D721Med (cell line): ENCODE measurements around the gene CORO1C.

Experiments used
- DNase-seq: peaks from one replicate; pipeline ENCODE4 v3.0.0; 2011; ENCODE audit warnings: low spot score; ENCODE audit not compliant: insufficient read length
- FAIRE-seq: peaks from 2 replicates; lab custom pipeline; 2011; peaks lifted over from hg19 to GRCh38; lab: Jason Lieb, UNC
- TF ChIP-seq, protein P1 (sequence below): IDR thresholded peaks from 2 replicates; pipeline ENCODE4 v1.5.1; 2012; ENCODE audit warnings: mild to moderate bottlenecking, control low read depth; ENCODE audit not compliant: insufficient read depth; ENCODE audit errors: missing control alignments

The CORO1C gene

DNA sequence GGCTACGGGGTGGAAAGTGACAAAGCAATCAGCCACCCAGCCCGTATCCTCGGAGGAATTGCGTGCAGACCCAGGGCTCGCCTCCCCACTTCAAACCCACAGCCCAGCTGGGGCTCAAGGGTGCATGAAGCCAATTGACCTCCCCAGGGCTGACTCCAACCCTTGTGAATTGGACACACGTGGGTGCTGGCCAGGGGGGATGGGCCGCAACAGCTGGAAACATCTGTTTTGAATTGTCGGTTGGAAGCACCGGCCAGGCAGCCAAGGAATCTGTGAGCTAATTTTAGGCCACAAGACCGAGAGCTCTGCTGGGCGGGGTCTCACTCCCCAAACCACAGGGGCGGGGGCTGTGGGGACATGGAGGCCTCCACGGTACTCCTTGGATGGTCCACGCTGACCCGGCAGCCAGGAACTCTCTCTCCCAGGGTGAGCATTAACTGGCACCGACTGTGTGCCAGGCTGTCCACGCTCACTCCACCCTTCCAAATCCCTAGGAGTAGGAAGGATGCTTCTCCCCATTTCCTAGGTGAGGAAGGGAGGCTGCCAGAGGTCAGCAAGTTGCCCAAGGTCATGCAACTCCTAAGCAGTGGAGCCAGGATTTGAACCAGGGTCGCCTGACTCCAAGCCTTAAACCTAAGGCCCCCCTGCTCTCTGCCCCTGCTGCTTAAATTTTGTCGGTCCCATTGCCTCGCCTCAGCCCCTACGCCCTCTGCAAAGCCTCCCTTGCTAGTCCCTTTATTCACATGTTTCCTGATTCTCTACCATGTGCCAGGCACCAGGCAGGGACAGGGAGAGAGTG is 121.6 kb downstream of the CORO1C start:
- TF ChIP-seq, protein P1, sequence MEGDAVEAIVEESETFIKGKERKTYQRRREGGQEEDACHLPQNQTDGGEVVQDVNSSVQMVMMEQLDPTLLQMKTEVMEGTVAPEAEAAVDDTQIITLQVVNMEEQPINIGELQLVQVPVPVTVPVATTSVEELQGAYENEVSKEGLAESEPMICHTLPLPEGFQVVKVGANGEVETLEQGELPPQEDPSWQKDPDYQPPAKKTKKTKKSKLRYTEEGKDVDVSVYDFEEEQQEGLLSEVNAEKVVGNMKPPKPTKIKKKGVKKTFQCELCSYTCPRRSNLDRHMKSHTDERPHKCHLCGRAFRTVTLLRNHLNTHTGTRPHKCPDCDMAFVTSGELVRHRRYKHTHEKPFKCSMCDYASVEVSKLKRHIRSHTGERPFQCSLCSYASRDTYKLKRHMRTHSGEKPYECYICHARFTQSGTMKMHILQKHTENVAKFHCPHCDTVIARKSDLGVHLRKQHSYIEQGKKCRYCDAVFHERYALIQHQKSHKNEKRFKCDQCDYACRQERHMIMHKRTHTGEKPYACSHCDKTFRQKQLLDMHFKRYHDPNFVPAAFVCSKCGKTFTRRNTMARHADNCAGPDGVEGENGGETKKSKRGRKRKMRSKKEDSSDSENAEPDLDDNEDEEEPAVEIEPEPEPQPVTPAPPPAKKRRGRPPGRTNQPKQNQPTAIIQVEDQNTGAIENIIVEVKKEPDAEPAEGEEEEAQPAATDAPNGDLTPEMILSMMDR: no peak
- no peak for DNase-seq

DNA sequence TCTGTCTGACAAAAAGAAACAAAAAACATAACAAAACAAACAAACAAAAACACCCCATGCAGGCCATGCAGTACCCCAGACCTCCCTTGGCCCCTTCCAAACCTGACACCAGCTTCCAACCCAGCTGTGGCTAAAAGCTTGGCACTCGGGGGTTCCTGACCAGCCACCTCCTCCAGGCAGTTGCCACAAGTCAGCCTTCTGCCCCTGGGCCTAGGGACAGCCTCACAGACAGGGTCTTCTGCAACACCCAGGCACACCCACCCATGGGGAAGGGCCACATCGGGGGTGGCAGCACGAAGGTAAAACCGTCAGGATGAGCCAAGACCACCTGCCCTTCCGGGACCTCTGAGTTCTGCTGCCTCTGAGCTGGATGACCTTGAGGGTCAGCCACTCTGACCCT is 122.7 kb downstream of the CORO1C start:
- DNase-seq (no peak), FAIRE-seq (no peak)
- TF ChIP-seq, protein P1: no peak

More for the DNA sequence above, 121.6 kb downstream of the CORO1C start:
- no peak for FAIRE-seq

DNA sequence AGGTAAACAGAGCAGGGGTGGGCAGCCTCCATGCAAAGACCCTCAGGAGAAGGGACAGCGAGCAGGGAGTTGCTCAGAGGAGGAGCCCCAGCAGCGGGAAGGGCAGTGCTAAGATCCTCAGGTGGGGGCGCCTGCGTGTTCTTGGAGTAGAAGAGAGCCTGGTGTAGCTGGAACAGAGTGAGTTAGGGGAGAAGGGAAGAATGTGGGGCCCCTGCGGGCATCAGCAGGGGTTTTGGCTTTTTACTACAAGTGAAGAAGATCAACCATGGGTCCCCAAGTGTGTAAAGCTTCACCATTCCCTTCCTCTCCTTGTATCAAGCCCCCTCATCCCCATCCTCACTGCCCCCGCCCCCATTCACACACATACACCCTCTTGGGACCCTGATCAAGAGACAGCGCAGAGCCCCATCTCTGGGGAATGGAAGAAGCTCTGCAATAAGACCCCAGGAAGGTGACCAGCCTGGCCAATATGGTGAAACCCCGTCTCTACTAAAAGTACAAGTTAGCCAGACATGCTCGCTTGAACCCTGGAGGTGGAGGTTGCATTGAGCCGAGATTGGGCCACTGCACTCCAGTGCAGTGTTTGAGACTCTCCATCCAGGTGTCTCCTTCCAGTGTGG is 123.2 kb downstream of the CORO1C start:
- TF ChIP-seq, protein P1: no peak
- FAIRE-seq (no peak), DNase-seq (no peak)

DNA sequence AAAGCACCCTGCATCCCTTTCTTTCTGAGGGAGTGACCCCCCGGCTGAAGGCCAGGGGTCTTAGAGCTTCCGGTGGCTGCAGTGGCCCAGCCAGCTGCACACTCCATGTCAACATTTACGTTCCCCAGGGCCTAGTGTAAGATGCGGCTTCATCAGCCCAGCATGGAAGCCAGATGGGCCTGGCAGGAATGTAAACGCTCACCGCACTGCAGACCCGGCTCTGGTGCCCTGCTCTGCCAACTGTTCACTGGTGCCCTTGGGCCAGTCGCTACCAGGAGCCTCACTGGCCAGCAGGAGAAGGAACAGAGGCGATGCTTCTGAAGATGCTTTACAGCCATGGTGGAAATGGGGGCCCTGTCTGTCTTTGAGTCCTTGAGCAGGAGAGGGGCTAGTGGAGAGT is 124.8 kb downstream of the CORO1C start:
- DNase-seq (no peak), FAIRE-seq (no peak)
- TF ChIP-seq, protein P1: no peak

DNA sequence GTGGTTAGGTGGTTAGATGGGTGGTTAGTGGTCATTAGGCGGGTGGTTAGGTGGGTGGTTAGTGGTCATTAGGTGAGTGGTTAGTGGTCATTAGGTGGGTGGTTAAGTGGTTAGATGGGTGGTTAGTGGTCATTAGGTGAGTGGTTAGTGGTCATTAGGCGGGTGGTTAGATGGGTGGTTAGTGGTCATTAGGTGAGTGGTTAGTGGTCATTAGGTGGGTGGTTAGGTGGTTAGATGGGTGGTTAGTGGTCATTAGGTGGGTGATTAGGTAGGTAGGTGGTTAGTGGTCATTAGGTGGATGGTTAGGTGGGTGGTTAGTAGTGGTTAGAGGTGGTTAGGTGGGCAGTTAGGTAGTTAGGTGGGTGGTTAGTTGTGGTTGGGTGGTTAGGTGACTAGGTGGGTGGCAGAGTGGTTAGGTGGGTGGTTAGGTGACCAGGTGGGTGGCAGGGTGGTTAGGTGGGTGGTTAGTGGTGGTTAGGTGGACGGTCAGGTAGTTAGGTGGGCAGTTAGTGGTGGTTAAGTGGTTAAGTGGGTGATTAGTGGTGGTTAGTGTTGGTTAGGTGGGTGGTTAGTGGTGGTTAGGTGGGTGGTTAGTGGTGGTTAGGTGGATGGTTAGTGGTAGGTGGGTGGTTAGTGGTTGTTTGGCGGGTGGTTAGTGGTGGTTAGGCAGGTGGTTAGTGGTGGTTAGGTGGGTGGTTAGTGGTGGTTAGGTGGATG is 125.5 kb downstream of the CORO1C start:
- TF ChIP-seq, protein P1: no peak
- DNase-seq: no peak
- FAIRE-seq: no peak

DNA sequence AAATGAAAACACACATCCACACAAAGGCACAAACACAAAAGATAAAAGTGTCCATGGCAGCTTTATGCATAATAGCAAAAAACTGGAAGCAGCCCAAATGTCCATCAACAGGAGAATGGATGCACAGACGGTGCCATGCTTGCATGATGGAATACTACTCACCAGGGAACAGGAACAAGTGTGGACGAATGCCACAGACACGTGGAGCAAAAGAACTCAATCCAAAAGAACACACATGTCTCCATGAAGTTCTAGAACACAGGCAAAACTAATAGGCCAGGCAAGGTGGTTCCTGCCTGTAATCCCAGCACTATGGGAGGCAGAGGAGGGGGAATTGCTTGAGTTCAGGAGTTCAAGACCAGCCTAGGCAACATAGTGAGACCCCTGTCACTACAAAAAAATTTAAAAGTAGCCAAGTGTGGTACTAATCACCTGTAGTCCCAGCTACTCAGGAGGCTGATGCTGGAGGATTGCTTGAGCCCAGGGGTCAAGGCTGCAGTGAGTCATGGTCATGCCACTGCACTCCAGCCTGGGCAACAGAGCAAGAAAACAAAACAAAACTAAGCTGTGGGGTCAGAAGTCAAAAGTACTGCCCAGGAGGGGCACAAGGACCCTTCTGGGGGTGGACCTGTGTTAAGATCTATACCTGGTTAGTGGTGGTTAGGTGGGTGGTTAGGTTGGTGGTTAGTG is 126.2 kb downstream of the CORO1C start:
- TF ChIP-seq, protein P1: no peak
- FAIRE-seq: no peak
- no peak for DNase-seq
